ENCODE data around the gene KLC1. TPM values are rescaled to one million over a fixed set of nuclear protein-coding genes. Genes with fewer than 3 reads are reported as not detected.

The KLC1 gene
- total and polyA plus RNA-seq, 2 of the 8 experiments (the other 6 are each of a cell fraction or from before 2014, with no cell fraction given): 84.6 to 134 TPM

GRCh38 chr14:103702095-103702494 lies 73.1 kb downstream of the KLC1 start:
- no peak overlapping the region for H3K4ac ChIP-seq (replicated peaks; ENCODE audit: insufficient read length, low read depth, low read length)
- H3K4me3 ChIP-seq (ENCODE audit: extremely low read depth in 1 of 4, insufficient read depth in 2 of 4, low read depth in 3 of 4, low read length in 4 of 4): no peak overlapping the region
- H2AFZ ChIP-seq (ENCODE audit: low read length): no peak overlapping the region
- no peak overlapping the region for H3K56ac ChIP-seq (replicated peaks; ENCODE audit: insufficient read length, low read depth, low read length)
- peaks cover 5 to 44% (median 23%) of the 10 kb centered on the region in 4 experiments; a peak in 7 of 8 replicates for H3K36me3 ChIP-seq (ENCODE audit: control insufficient read depth in 2 of 4, insufficient read depth in 4 of 4, low read length in 3 of 4)
- no peaks in the 10 kb centered on the region for H3K27me3 ChIP-seq (replicated peaks in 1 of 4; ENCODE audit: control insufficient read depth in 3 of 4, extremely low read depth in 1 of 4, insufficient read depth in 3 of 4, low read length in 3 of 4)
- FAIRE-seq (no peak), DNase-seq (ENCODE audit: low read depth in 1 of 2, low spot score in 2 of 2) (no peak)
- H4K8ac ChIP-seq (ENCODE audit: extremely low read depth, insufficient read depth, low read length): no peak overlapping the region
- no peaks in the 10 kb centered on the region for H3K79me2 ChIP-seq (ENCODE audit: control insufficient read depth in 1 of 2, insufficient read depth in 2 of 2, low read length in 2 of 2)
- H2BK15ac ChIP-seq (ENCODE audit: low read length): no peak overlapping the region
- no peak overlapping the region for H3K4me2 ChIP-seq (ENCODE audit: insufficient read depth in 1 of 2, low read depth in 2 of 2, low read length in 2 of 2)
- H4K20me1 ChIP-seq (replicated peaks in 1 of 2; ENCODE audit: control insufficient read depth in 1 of 2, insufficient read depth in 2 of 2, low read length in 2 of 2): peaks cover 10 to 35% of the 10 kb centered on the region in 2 experiments
- H2BK5ac ChIP-seq (ENCODE audit: low read depth, low read length): no peak overlapping the region
- H3K9me3 ChIP-seq (ENCODE audit: insufficient read depth in 2 of 2, low read depth in 1 of 2, low read length in 1 of 2): no peaks in the 10 kb centered on the region
- H3K23me2 ChIP-seq (ENCODE audit: low read depth, low read length): no peaks in the 10 kb centered on the region
- CTCF ChIA-PET (ENCODE audit: partially characterized antibody): interaction anchor here (0.9 kb wide), 2 partner anchors 97 to 586 kb away, joined by 3 read pairs; no protein-coding TSS in a partner anchor
- no peak overlapping the region for H3K23ac ChIP-seq (ENCODE audit: insufficient read length)
- no peak overlapping the region for H2BK20ac ChIP-seq (ENCODE audit: low read length)
- H4K91ac ChIP-seq (replicated peaks; ENCODE audit: insufficient read length, low read length): no peak overlapping the region
- H4K5ac ChIP-seq (ENCODE audit: insufficient read length, low read depth, low read length): no peak overlapping the region
- H3K14ac ChIP-seq (ENCODE audit: insufficient read length): no peak overlapping the region
- H2BK120ac ChIP-seq (replicated peaks; ENCODE audit: low read depth, low read length): no peak overlapping the region
- H3K18ac ChIP-seq (ENCODE audit: extremely low read depth, low read length): no peak overlapping the region
- no peak overlapping the region for H2AK5ac ChIP-seq (ENCODE audit: low read depth, low read length)
- no peaks in the 10 kb centered on the region; a peak in 1 of 7 replicates for H3K4me1 ChIP-seq (replicated peaks in 1 of 4; ENCODE audit: control insufficient read depth in 3 of 4, insufficient read depth in 4 of 4, low read length in 3 of 4)
- no peak overlapping the region for H2BK12ac ChIP-seq (ENCODE audit: low read depth, low read length)
- 81% methylated on average over 5 of the region's 5 CpGs; no CpG with 5 or more reads in 1 of the 2 experiments for WGBS, 2 experiments (ENCODE audit: extremely low coverage in 1 of 2, insufficient coverage in 1 of 2, insufficient read length in 1 of 2, insufficient replicate concordance in 2 of 2, low coverage in 1 of 2, low lambda C conversion rate in 2 of 2, missing lambda C conversion rate in 1 of 2)
- peaks cover 6% of the 10 kb centered on the region; the same call in 1 of the 2 replicates for H3K79me1 ChIP-seq (ENCODE audit: low read depth, low read length)
- H3K27ac ChIP-seq (ENCODE audit: low read depth, low read length): no peak overlapping the region
- POLR2A ChIA-PET (ENCODE audit: partially characterized antibody): interaction anchor here (1.2 to 6.6 kb wide), 7 partner anchors 8 to 179 kb away, joined by 4 to 74 read pairs (median 7); partner anchors contain the start of gene CKB
- no peak overlapping the region for H3K9ac ChIP-seq (replicated peaks in 1 of 4; ENCODE audit: extremely low read depth in 1 of 4, low read depth in 3 of 4, low read length in 3 of 4)
- TF ChIP-seq CEBPB (IDR thresholded peaks at IDR 0.05; ENCODE audit: low read depth, low read length): no peak
- TF ChIP-seq, protein P1, sequence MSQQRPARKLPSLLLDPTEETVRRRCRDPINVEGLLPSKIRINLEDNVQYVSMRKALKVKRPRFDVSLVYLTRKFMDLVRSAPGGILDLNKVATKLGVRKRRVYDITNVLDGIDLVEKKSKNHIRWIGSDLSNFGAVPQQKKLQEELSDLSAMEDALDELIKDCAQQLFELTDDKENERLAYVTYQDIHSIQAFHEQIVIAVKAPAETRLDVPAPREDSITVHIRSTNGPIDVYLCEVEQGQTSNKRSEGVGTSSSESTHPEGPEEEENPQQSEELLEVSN (IDR thresholded peaks at IDR 0.05): no peak
- TF ChIP-seq BRCA1 (IDR thresholded peaks at IDR 0.05; ENCODE audit: low read depth, low read length): no peak
- TF ChIP-seq EP300 (IDR thresholded peaks at IDR 0.05; ENCODE audit: borderline replicate concordance in 1 of 2, low read depth in 2 of 2, low read length in 2 of 2): no peak
- TF ChIP-seq CTBP2 (IDR thresholded peaks at IDR 0.05; ENCODE audit: borderline replicate concordance, insufficient read depth, insufficient read length, low read length): no peak
- no peak for TF ChIP-seq POLR2A (IDR thresholded peaks at IDR 0.05; ENCODE audit: control extremely low read depth in 1 of 2, low read depth in 2 of 2, low read length in 2 of 2)
